Uterus (tissue), 2 donors: ENCODE measurements around the gene SLC48A1.

ENCODE experiments used
- CTCF ChIP-seq, 4 experiments: fragments of 200-600 bp in 2 of 4; fragments of 450-650 bp in 2 of 4; sonication (generic) in 2 of 4; IDR thresholded peaks; one replicate each; pipeline ENCODE4 v1.5.1; 2016 to 2019; ENCODE audit warnings: antibody characterized with exemption in 4 of 4, mild to moderate bottlenecking in 2 of 4, moderate library complexity in 1 of 4
- POLR2A ChIP-seq, 2 donors: fragments of 450-650 bp; IDR thresholded peaks; one replicate each; pipeline ENCODE4 v1.6.1; 2016; ENCODE audit warnings: antibody characterized with exemption in 2 of 2, mild to moderate bottlenecking in 1 of 2, moderate library complexity in 1 of 2

GRCh38 chr12:47808050-47808449, 35.0 kb downstream of the SLC48A1 start:
- TF ChIP-seq CTCF (IDR thresholded peaks at IDR 0.05) (no peak), POLR2A (IDR thresholded peaks at IDR 0.05) (no peak)
